Measurements from ENCODE around the gene WDSUB1.

The WDSUB1 gene

GRCh38 chr2:159285929-159286708 lies at the start of gene WDSUB1:
TSS of gene WDSUB1 (minus strand) at chr2:159286703. CDS start at chr2:159283069, 3,634 bp downstream.
- DNase-seq, result peak; percentile 89

GRCh38 chr2:159326569-159327255 lies 40.2 kb upstream of the WDSUB1 start:
- no peak for DNase-seq

- DNase-seq, result peak; percentile 32
These were observed 35.9 kb upstream of the WDSUB1 start for GRCh38 chr2:159322419-159322818.

GRCh38 chr2:159317392-159318088 lies 31.0 kb upstream of the WDSUB1 start:
- no peak for DNase-seq

DNA sequence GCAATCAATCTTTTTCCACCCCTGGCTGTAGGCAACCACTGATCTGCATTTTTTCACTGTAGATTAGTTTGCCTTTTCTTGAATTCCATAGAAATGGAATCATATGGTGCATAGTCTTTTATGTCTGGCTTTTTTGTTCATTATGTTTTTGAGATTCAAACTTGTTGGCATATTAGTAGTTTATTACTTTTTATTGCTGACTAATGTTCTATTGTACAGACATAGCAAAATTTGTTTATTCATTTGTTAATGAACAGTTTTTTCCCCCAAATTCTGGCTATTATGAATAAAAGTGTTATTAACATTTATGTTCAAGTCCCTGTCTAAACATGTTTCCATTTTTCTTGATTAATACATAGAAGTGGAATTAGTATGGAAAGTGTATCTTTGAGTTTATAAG lies 21.4 kb upstream of the WDSUB1 start:
- DNase-seq, result no peak

DNA sequence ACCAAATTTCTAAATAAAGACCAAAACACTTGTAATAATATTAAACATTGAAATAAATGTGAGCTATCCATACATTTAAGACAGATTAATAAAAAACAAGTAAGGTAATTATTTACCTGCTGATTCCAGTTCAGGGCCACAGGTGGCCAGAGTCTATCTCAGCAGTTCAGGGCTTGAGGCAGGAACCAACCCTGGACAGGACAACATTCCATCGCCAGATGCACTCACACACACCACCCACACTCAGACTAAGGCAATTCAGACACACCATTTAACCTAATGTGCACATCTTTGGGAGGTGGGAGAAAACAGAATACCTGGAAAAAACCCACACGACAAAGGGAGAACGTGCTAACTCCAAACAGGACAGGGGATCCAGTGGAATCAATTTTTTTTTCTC lies 14.1 kb upstream of the WDSUB1 start:
- DNase-seq, result no peak

DNA sequence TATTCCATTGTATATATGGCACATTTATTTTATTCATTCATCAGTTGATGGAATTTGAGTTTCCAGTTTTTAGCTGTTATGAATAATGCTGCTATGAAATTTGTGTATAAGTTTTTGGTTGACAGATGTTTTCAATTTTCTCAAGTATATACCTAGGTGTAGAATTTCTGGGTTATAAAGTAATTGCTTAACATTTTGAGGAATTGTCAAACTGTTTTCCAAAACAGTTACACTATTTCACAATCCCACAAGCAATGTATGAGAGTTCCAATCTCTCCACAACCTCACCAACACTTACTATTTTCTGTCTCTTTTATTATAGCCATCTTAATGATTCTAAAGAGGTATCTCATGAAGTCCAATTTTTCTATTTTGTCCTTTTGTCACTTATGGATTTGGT lies 12.5 kb upstream of the WDSUB1 start:
- no peak for DNase-seq

DNA sequence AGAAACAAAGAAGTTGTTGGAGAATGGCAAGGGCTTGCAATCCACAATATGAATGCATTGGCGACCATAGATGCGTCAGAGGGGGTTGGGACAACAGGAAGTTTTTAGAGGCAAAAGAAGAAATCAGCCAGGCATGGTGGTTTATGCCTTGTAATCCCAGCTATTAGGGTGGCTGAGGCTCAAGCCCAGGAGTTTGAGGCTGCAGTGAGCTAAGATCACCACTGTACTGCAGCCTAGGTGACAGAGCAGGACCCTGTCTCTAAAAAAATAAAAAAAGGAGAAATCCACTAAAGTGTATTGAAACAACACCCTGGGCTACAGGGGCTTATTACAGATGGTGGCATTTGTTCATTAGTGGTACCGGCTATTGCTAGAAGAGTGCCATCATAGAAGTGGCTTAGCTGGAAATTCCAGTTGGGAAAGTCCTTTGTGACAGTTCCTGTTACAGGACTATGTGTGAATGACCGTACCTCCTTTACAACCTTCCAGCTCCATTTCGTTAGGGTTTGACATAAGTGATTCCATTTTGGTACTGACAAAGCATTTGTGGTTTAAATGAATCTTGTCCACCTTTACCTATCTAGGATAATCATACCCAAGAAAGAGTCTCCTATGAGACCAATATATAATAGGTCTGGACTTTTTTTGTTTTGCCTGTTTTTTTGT lies 10.7 kb upstream of the WDSUB1 start:
- peak; percentile 78 for DNase-seq

- no peak for DNase-seq
These were observed 5.7 kb upstream of the WDSUB1 start for GRCh38 chr2:159292157-159292556.

GRCh38 chr2:159290289-159290907 lies 3.9 kb upstream of the WDSUB1 start:
- peak; percentile 86 for DNase-seq

DNA sequence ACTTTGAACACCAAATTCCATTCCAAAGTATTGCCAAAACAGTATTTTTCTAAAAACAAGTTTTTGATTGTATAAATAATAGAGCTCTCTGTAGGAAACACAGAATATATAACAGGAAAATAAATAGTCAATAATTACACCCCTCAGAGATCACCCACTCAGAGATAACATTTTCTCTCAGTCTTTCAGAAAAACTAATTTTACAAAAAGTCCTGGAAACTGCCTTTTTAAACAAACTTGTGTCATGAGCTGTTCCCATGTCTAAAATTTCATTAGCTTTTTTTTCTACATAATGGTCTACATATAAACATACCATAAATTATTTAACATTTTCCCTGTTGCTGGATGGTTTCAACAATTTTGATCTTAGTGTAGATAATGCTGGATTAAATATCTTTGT lies 1.2 kb upstream of the WDSUB1 start:
- no peak for DNase-seq

DNA sequence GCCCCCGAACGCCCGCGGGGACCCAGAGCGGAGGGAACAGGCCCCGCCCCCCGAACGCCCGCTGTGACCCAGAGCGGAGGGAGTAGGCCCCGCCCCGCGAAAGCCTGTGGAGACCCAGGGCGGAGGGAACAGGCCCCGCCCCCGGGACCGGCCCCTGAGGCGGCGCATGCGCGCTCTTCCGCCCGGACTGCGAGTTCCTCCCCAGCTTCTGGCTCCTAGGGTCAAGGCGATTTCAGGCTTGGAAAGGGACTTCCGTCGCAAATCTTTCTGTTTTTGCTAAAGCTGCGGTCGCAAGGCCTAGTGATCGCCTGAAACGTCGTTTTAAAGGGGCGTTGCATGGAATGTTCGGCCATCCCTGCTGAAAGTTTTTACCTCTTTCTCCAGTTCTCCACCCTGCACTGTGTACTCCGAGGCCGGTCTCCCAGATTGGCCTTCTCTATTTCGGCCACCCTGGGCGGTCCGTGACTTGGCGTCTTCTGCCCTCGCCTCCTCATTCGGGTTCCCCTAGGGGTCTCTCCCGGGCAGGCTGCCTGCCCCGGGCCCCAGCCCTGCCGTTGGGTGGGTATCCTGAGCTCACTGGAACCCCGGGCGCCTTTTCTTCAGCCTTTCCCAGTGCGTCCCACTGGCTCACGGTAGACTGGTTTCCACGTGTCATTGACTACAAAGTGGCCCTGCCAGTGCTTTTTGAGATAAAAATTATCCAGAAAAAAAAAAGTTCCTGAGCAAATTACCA lies 372 bp upstream of the WDSUB1 start:
- DNase-seq, result peak; percentile 99

GRCh38 chr2:159285433-159285832 lies 1.1 kb downstream of the WDSUB1 start:
- peak; percentile 26 for DNase-seq

- DNase-seq, result no peak
These were observed 3.0 kb downstream of the WDSUB1 start for GRCh38 chr2:159283529-159283928.

- no peak for DNase-seq
These were observed 5.5 kb downstream of the WDSUB1 start for GRCh38 chr2:159281002-159281401.

GRCh38 chr2:159279700-159280099 lies 6.8 kb downstream of the WDSUB1 start:
- no peak for DNase-seq

DNA sequence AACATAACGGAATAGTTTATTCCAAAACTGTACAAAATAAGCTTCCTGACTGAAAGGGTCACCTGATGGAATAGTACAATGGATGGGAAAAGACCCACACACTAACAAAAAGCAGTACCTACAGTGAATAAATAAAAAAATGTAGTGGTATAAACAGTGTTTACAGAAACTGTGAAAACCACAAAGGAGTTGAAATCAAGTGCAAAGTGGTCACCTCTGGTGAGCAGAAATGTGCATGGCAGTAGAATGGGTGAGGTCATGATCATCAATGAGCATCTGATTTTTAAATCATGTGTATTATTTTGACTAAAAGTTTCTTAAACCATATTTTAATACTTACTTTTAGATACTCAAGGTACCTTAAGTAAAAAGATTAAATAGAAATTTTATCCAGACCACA lies 11.4 kb downstream of the WDSUB1 start:
- no peak for DNase-seq

- DNase-seq, result no peak
These were observed 14.3 kb downstream of the WDSUB1 start for GRCh38 chr2:159272156-159272555.

GRCh38 chr2:159270744-159271379 lies 15.6 kb downstream of the WDSUB1 start:
- no peak for DNase-seq

DNA sequence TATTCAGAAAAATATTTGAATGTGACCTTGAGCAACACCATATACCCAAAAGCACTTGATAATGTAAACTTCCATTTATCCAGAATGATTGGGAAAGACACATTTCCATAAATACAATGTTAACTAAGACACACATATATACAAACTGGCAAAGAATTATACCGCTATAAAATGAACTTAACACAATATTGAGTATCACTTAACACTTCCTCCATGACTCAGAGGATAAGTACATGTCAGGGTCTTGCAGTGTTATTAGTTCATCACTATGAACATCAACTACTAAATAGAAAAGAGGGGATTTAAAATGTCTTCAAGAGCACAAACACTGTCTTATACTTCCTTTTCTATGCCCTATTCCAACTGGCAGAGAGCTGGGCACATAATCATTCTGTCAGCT lies 18.6 kb downstream of the WDSUB1 start:
- DNase-seq, result peak; percentile 38

DNA sequence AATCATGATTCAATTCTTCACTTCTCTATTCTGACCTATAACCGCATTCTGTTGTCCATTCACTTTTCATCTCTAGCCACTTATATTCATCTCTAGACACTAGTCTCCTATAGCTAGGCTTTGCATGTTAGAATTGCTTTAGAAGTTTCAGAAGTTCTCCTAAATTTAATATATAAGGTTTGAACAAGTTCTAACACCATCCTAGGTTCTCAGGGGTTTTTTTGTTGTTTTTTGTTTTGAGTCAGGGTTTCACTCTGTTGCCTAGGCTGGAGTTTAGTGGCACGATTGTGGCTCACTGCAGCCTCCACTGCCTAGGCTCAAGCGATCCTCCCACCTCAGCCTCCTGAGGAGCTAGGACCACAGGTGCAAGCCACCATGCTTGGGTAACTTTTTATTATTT lies 19.9 kb downstream of the WDSUB1 start:
- DNase-seq, result no peak

- DNase-seq, result peak; percentile 75
These were observed 21.3 kb downstream of the WDSUB1 start for GRCh38 chr2:159265171-159265576.
